CD4-positive, CD25-positive, alpha-beta regulatory T cell (primary cell): ENCODE measurements around the gene IL4I1. TPM values are rescaled to one million over a fixed set of nuclear protein-coding genes. Genes with fewer than 3 reads are reported as not detected.
A peak's percentile ranks its signal among the peaks of the same experiment; 100 is the strongest.

Experiments used
- ATAC-seq, 2 donors: fragments of 150-1000 bp; cut with Tn5 transposase; one replicate each; pipeline ENCODE4 v1.10.0; 2021; ENCODE audit warnings: low read depth in 2 of 2, moderate number of reproducible peaks in 2 of 2, moderate library complexity in 1 of 2
- DNase-seq, 3 donors: peaks; one replicate each; pipeline versions ENCODE4 v3.0.0 to v3.0.0-alpha.2; 2012 to 2022; ENCODE audit warnings: mixed read lengths in 1 of 3
- H3K27ac ChIP-seq: one replicate; pipeline ENCODE4 v1.7.0; 2013; ENCODE audit warnings: mild to moderate bottlenecking, low read length; ENCODE audit not compliant: insufficient read depth, poor library complexity, severe bottlenecking
- H3K27me3 ChIP-seq: one replicate; pipeline ENCODE4 v1.7.0; 2013; ENCODE audit warnings: low read length; ENCODE audit not compliant: control insufficient read depth, insufficient read depth
- H3K36me3 ChIP-seq: one replicate; pipeline ENCODE4 v1.7.0; 2013; ENCODE audit warnings: mild to moderate bottlenecking, low read length, moderate library complexity; ENCODE audit not compliant: control insufficient read depth, insufficient read depth
- H3K4me1 ChIP-seq: 2 replicates; pipeline ENCODE4 v1.7.0; 2013; ENCODE audit warnings: mild to moderate bottlenecking, low read length; ENCODE audit not compliant: insufficient read depth, control insufficient read depth, poor library complexity, severe bottlenecking
- H3K4me3 ChIP-seq: one replicate; pipeline ENCODE4 v1.7.0; 2013; ENCODE audit warnings: low read depth, mild to moderate bottlenecking, low read length, moderate library complexity
- H3K9me3 ChIP-seq, 2 experiments: 1 replicate in 1 of 2; 2 replicates in 1 of 2; pipeline ENCODE4 v1.7.0; 2013; ENCODE audit warnings: low read length in 2 of 2, mild to moderate bottlenecking in 1 of 2, moderate library complexity in 1 of 2; ENCODE audit not compliant: control insufficient read depth in 2 of 2
- H3K27ac Mint-ChIP-seq, 3 donors: one replicate each; pipeline ENCODE4 v1.8.0; 2020 to 2022; ENCODE audit warnings: mild to moderate bottlenecking in 3 of 3, mixed read lengths in 3 of 3, moderate library complexity in 2 of 3
- H3K27me3 Mint-ChIP-seq: one replicate; pipeline ENCODE4 v1.8.0; 2022; ENCODE audit warnings: mild to moderate bottlenecking, mixed read lengths
- H3K36me3 Mint-ChIP-seq: one replicate; pipeline ENCODE4 v1.8.0; 2020; ENCODE audit warnings: mixed read lengths
- H3K4me1 Mint-ChIP-seq, 4 donors: one replicate each; pipeline ENCODE4 v1.8.0; 2020 to 2022; ENCODE audit warnings: mixed read lengths in 4 of 4, mild to moderate bottlenecking in 1 of 4
- H3K4me3 Mint-ChIP-seq, 4 donors: one replicate each; pipeline ENCODE4 v1.8.0; 2020 to 2022; ENCODE audit warnings: mild to moderate bottlenecking in 4 of 4, mixed read lengths in 4 of 4, moderate library complexity in 3 of 4
- H3K9me3 Mint-ChIP-seq, 7 donors: one replicate each; pipeline ENCODE4 v1.8.0; 2020 to 2022; ENCODE audit warnings: mixed read lengths in 7 of 7, mild to moderate bottlenecking in 3 of 7, moderate library complexity in 2 of 7
- polyA plus RNA-seq, 4 donors: library from polyadenylated mRNA; unstranded; fragments of 300-500 nt; fragmentation: Illumina TruSeq; gene quantifications; one replicate each; pipeline ENCODE4 v1.2.3, GENCODE V29; 2021
- total RNA-seq: library from RNA; stranded (reverse); gene quantifications from one replicate; pipeline ENCODE4 v1.2.3, GENCODE V29; 2022

Gene IL4I1
- total and polyA plus RNA-seq, 5 donors from 2014 or later: 0.20 to 3.7 (median 0.37) TPM

- Histone ChIP-seq H3K27ac (peak overlapping the region; percentile 98), H3K4me3 (peak overlapping the region; percentile 60), H3K27me3 (no peaks in the 10 kb centered on the region), H3K36me3 (peaks cover 3% of the 10 kb centered on the region), H3K4me1 (peaks cover 40% of the 10 kb centered on the region), H3K9me3 (no peaks in the 10 kb centered on the region)
- no peaks in the 10 kb centered on the region for H3K9me3 Mint-ChIP-seq
- H3K27me3 Mint-ChIP-seq: peaks cover 10% of the 10 kb centered on the region
- H3K36me3 Mint-ChIP-seq: no peaks in the 10 kb centered on the region
- peak overlapping the region in 2 of 4 donors; percentile 57 to 93 for H3K4me3 Mint-ChIP-seq
- DNase-seq (peak; percentile 87 to 99 (median 89)), ATAC-seq (peak; percentile 81)
- H3K27ac Mint-ChIP-seq: peak overlapping the region in 1 of 3 donors; percentile 84
- H3K4me1 Mint-ChIP-seq: peaks cover 0 to 58% (median 21%) of the 10 kb centered on the region in 4 donors
These were observed 27.0 kb downstream of the IL4I1 start for GRCh38 chr19:49869484-49870308.

DNA sequence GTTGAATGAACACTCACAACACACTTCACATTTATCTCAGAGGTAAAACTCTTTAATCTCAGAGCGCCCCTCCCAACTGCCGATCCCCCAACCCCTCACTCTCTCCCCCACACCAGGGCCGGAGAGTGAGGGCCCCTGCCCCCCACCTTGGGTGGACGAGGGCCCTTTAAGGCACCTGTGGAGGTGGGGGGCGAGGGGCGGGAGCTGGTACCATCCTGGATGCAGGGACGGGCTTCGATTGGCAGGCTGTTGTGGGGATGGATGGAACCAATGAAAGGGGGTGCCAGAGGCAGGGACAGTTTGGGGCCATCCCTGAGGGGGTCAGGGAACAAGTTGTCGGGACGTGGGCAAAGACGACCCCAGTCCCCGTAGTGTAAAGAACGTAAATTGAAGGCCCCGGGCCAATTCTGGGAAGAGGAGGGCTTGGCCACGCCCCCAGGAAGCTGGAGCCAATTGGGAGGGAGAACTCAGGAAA is 27.6 kb downstream of the IL4I1 start:
- Histone ChIP-seq H3K27me3 (no peaks in the 10 kb centered on the region), H3K4me3 (peak overlapping the region; percentile 60), H3K36me3 (peaks cover 6% of the 10 kb centered on the region), H3K27ac (peak overlapping the region; percentile 98), H3K4me1 (peaks cover 40% of the 10 kb centered on the region), H3K9me3 (no peaks in the 10 kb centered on the region)
- peaks cover 10% of the 10 kb centered on the region for H3K27me3 Mint-ChIP-seq
- ATAC-seq (peak; percentile 2 to 7), DNase-seq (no peak)
- no peaks in the 10 kb centered on the region for H3K36me3 Mint-ChIP-seq
- peak overlapping the region in 2 of 3 donors; percentile 52 to 88 for H3K27ac Mint-ChIP-seq
- no peaks in the 10 kb centered on the region for H3K9me3 Mint-ChIP-seq
- H3K4me1 Mint-ChIP-seq: peaks cover 0 to 52% (median 22%) of the 10 kb centered on the region in 4 donors
- peak overlapping the region in 1 of 4 donors; percentile 99 for H3K4me3 Mint-ChIP-seq

DNA sequence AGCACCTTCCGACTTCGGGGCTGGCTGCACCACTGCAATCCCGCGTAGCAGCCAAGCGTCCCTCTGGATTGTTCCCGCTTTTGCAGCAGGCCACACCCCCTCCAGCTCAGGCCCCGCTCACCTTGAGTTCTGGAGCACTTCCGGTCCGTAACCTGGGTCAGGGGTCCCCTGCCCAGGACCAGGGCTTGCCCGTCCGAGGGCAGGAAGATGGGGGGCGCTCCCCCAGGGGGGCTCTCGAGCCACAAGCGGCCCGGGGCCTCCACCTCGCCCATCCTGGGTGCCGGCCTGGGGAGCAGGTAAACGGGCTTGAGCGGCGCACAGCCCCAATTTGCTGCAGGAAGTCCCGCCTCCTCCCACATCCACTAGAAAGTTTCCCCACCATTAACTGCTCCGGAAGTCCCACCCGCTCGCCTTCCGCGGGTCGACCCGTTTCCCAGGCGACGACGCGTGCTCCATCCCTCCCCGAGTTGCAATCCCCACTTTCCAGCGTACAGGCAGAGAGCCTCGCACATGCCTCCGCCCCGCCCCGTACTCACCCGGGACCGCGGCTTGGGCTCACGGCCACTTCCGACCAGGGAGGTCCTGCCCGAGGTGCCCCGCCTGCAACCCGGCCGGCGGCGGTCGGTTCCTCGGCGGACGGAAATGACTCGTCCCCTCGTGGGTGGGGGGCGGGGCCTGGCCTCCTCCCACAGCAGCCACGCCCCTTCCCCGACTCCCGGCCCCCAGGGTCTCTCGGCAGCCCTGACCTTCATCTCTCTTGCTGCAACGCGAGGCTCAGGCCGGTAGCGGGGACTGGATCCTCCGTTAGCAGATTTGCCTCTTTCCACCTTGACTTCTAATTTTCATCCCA is 29.5 kb downstream of the IL4I1 start, which contains the start of gene PNKP:
PNKP (minus strand) TSS at position 644 of the 850 bp plus-strand sequence; CDS start at position 272, 372 bp downstream.
- no peaks in the 10 kb centered on the region for H3K9me3 Mint-ChIP-seq
- DNase-seq (peak; percentile 80 to 95 (median 91)), ATAC-seq (peak; percentile 50 to 53)
- H3K9me3 ChIP-seq: no peaks in the 10 kb centered on the region
- peaks cover 5% of the 10 kb centered on the region for H3K36me3 Mint-ChIP-seq
- H3K27me3 ChIP-seq: no peaks in the 10 kb centered on the region
- H3K4me3 Mint-ChIP-seq: peak within 1 kb of the TSS in 2 of 4 donors; percentile 99 to 100
- peaks cover 6% of the 10 kb centered on the region for H3K36me3 ChIP-seq
- H3K27ac ChIP-seq: peak within 1 kb of the TSS; percentile 98
- H3K27me3 Mint-ChIP-seq: peaks cover 10% of the 10 kb centered on the region
- H3K4me1 Mint-ChIP-seq: peaks cover 0 to 51% (median 21%) of the 10 kb centered on the region in 4 donors
- peak within 1 kb of the TSS in 2 of 3 donors; percentile 98 to 100 for H3K27ac Mint-ChIP-seq
- peaks cover 40% of the 10 kb centered on the region for H3K4me1 ChIP-seq
- peak within 1 kb of the TSS; percentile 83 for H3K4me3 ChIP-seq

GRCh38 chr19:49864890-49865289 is 31.8 kb downstream of the IL4I1 start:
- no peak overlapping the region for H3K27ac ChIP-seq
- H3K27ac Mint-ChIP-seq: no peak overlapping the region
- H3K4me1 ChIP-seq: peaks cover 32% of the 10 kb centered on the region
- H3K9me3 Mint-ChIP-seq: peaks cover 0 to 1% (median 0%) of the 10 kb centered on the region in 7 donors
- H3K4me3 ChIP-seq: no peak overlapping the region
- H3K4me3 Mint-ChIP-seq: peak overlapping the region in 3 of 4 donors; percentile 6 to 75 (median 58)
- peaks cover 5% of the 10 kb centered on the region for H3K36me3 Mint-ChIP-seq
- ATAC-seq: no peak
- H3K27me3 ChIP-seq: no peaks in the 10 kb centered on the region
- peaks cover 0 to 35% (median 14%) of the 10 kb centered on the region in 4 donors for H3K4me1 Mint-ChIP-seq
- DNase-seq: no peak
- peaks cover 10% of the 10 kb centered on the region for H3K27me3 Mint-ChIP-seq
- peaks cover 19% of the 10 kb centered on the region for H3K36me3 ChIP-seq
- no peaks in the 10 kb centered on the region for H3K9me3 ChIP-seq

- Mint-ChIP-seq H3K27me3 (peaks cover 10% of the 10 kb centered on the region), H3K36me3 (peaks cover 5% of the 10 kb centered on the region), H3K9me3 (peaks cover 0 to 1% (median 0%) of the 10 kb centered on the region in 7 donors), H3K4me3 (peak overlapping the region in 2 of 4 donors; percentile 6 to 21), H3K4me1 (peaks cover 0 to 35% (median 14%) of the 10 kb centered on the region in 4 donors), H3K27ac (no peak overlapping the region)
- H3K4me1 ChIP-seq: peaks cover 24% of the 10 kb centered on the region
- ATAC-seq (no peak), DNase-seq (no peak)
- H3K9me3 ChIP-seq: no peaks in the 10 kb centered on the region
- H3K4me3 ChIP-seq: no peak overlapping the region
- H3K27ac ChIP-seq: no peak overlapping the region
- no peaks in the 10 kb centered on the region for H3K27me3 ChIP-seq
- H3K36me3 ChIP-seq: peaks cover 24% of the 10 kb centered on the region
These were observed 32.8 kb downstream of the IL4I1 start for GRCh38 chr19:49863935-49864320.

DNA sequence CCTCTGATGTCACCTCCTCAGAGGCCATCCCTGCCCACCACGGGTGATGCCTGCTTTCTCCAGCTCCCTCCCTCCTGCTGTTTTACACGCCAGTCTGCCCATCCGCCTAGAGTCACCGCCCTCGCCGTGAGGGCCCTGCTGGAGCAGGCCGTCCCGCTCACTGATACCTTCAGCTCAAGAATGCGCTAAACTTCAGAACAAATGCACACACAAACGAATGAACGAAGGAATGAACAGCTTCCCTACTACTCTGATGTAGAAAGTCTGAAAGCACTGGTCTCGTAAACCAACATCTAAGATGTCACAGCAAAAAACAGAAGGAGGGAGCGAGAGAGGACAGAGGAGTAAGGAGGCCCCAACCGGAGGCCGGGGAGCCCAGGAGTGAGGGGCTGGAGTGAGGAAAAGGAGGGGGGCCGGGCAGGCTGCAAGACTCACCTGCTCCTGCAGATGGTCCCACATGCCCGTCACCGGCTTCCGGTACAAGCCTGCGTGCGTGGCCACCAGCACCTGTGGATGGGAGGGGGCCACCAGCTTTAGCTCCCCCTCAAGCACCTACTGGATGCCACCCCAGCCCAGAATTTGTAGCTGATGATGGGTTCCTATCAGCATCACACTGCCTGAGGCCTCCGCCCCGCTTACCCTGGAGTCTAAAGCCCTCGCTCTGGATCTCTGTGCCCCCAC is 33.3 kb downstream of the IL4I1 start:
- no peak overlapping the region for H3K27ac ChIP-seq
- no peaks in the 10 kb centered on the region for H3K27me3 ChIP-seq
- H3K27ac Mint-ChIP-seq: peak overlapping the region in 1 of 3 donors; percentile 79
- H3K4me3 Mint-ChIP-seq: peak overlapping the region in 2 of 4 donors; percentile 2 to 47
- H3K36me3 Mint-ChIP-seq: peaks cover 5% of the 10 kb centered on the region
- H3K27me3 Mint-ChIP-seq: peaks cover 10% of the 10 kb centered on the region
- peaks cover 0 to 35% (median 14%) of the 10 kb centered on the region in 4 donors for H3K4me1 Mint-ChIP-seq
- ATAC-seq (no peak), DNase-seq (no peak)
- H3K36me3 ChIP-seq: peaks cover 27% of the 10 kb centered on the region
- H3K9me3 ChIP-seq: no peaks in the 10 kb centered on the region
- peaks cover 19% of the 10 kb centered on the region for H3K4me1 ChIP-seq
- H3K4me3 ChIP-seq: no peak overlapping the region
- peaks cover 0 to 1% (median 0%) of the 10 kb centered on the region in 7 donors for H3K9me3 Mint-ChIP-seq
